ENCODE measurements around the gene PI16. TPM values are rescaled to one million over a fixed set of nuclear protein-coding genes. Genes with fewer than 3 reads are reported as not detected.

PI16 gene
- total RNA-seq, 1 experiment from 2014 or later, result 0.07 TPM

DNA sequence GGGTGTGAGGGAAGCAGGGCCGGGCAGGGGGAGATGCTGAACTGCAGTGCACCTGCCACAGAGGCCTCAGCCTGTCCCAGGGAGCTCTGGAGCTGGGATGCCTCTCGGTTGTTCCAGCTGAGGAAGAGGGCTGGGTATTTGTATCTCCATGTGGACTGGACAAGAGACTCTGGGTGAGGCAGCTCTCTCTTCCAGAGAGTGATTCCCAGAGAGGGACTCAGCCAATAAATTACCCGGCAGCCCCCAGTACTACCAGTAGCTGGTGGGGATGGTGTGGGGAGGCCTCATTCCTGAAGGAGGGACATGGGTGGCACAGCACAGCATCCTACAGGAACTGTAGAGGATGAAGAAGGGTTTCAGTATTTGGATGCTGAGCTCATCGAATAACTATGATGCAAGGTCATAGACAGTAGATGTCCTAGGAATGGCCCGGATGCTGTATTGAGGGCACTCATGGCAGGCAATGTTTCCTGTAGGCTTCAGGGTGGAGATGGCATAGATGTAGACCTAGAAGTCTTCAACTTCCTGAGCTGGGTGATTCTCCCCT is 52.3 kb downstream of the PI16 start:
- Histone ChIP-seq H3F3A (ENCODE audit: low read length, unreplicated experiment) (no peaks in the 10 kb centered on the region), H3K4me3 (ENCODE audit: low read length) (no peak overlapping the region), H4K20me1 (ENCODE audit: low read length) (no peaks in the 10 kb centered on the region), H2AFZ (ENCODE audit: low read length) (no peak overlapping the region), H3K9me3 (ENCODE audit: low read length) (no peaks in the 10 kb centered on the region), H3K9me2 (replicated peaks; ENCODE audit: low read length) (no peaks in the 10 kb centered on the region), H3K4me2 (ENCODE audit: low read length) (no peak overlapping the region), H3K4me1 (ENCODE audit: insufficient read depth, low read length) (no peaks in the 10 kb centered on the region), H3K27ac (ENCODE audit: low read length) (no peak overlapping the region), H3K36me3 (ENCODE audit: low read depth, low read length) (no peaks in the 10 kb centered on the region), H3K79me2 (ENCODE audit: low read length) (no peaks in the 10 kb centered on the region), H3K27me3 (ENCODE audit: low read length) (no peaks in the 10 kb centered on the region), H3K9ac (ENCODE audit: low read length) (no peak overlapping the region)
- ChIA-PET POLR2A (ENCODE audit: unreplicated experiment) (no interaction called here), CTCF (no interaction called here)
- no peak for ATAC-seq
- no peak for DNase-seq
- TF ChIP-seq EZH2 (IDR thresholded peaks at IDR 0.05; ENCODE audit: low read length, unreplicated experiment) (no peak), CTCF (conservative IDR thresholded peaks at IDR 0.05; ENCODE audit: low read depth, low read length) (no peak), EZH2phosphoT487 (IDR thresholded peaks at IDR 0.05; ENCODE audit: borderline replicate concordance, low read length) (no peak)
- no TSS peak for BruUV-seq (replicated peaks)
- intact Hi-C loops (cut with micrococcal nuclease), result no loop called here

GRCh38 chr6:37007340-37008043 is 53.0 kb downstream of the PI16 start:
- Histone ChIP-seq H4K20me1 (ENCODE audit: low read length) (no peaks in the 10 kb centered on the region), H3K9me3 (ENCODE audit: low read length) (no peaks in the 10 kb centered on the region), H3K4me2 (ENCODE audit: low read length) (no peak overlapping the region), H3F3A (ENCODE audit: low read length, unreplicated experiment) (no peaks in the 10 kb centered on the region), H2AFZ (ENCODE audit: low read length) (no peak overlapping the region), H3K4me1 (ENCODE audit: insufficient read depth, low read length) (no peaks in the 10 kb centered on the region), H3K9ac (ENCODE audit: low read length) (no peak overlapping the region), H3K9me2 (replicated peaks; ENCODE audit: low read length) (no peaks in the 10 kb centered on the region), H3K4me3 (ENCODE audit: low read length) (no peak overlapping the region), H3K79me2 (ENCODE audit: low read length) (no peaks in the 10 kb centered on the region), H3K36me3 (ENCODE audit: low read depth, low read length) (no peaks in the 10 kb centered on the region), H3K27me3 (ENCODE audit: low read length) (no peaks in the 10 kb centered on the region), H3K27ac (ENCODE audit: low read length) (no peak overlapping the region)
- POLR2A ChIA-PET (ENCODE audit: unreplicated experiment), result no interaction called here
- intact Hi-C loops (cut with micrococcal nuclease), result no loop called here
- no peak for TF ChIP-seq EZH2phosphoT487 (IDR thresholded peaks at IDR 0.05; ENCODE audit: borderline replicate concordance, low read length)
- no peak for TF ChIP-seq EZH2 (IDR thresholded peaks at IDR 0.05; ENCODE audit: low read length, unreplicated experiment)
- no peak for TF ChIP-seq CTCF (conservative IDR thresholded peaks at IDR 0.05; ENCODE audit: low read depth, low read length)
- no TSS peak for BruUV-seq (replicated peaks)
- peak; percentile 20 for DNase-seq
- no peak; the same call in 1 of the 2 replicates for ATAC-seq
- CTCF ChIA-PET, result no interaction called here

Measured in PC-3 (cell line).